ENCODE results near the gene ZSWIM1.

The ZSWIM1 gene

DNA sequence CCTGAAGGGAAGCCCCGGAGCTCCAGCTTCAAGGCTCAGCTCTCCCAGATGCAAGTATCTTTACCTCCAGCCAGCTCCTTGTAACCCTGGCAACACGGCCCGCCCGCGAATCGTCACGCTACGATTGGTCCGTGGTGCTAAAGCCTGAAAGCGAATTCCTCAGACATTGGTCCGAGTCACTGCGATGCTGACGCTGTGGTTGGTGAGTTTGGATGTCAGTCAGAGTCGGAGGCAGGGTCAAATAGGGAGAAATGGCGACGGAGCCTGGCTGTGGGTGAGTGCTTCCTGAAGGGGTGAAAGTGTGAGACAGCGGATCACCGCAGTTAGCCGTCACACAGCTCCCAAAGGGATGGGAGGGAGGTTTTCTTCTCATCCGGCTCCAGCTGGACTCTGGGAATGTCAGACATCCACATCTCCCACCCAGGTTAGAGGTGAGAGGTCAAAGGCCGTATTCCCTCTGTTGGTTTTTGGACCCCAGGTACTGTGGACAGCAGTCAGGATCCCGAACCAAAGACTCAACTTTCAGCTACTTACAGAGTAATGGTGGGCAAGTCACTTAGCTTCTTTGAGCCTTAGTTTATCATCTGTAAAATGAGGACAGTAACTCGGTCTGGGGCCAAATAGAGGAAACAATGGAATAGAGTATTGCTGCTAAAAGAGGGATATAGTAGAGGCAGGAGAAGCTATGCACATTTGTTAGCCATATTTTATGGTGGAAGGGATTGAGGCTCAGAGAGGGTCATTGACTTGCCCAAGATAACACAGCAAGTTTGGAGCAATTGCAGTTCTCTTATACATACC is at the start of gene ZSWIM1:
Gene ZSWIM1 (plus strand): TSS at position 240 of the 801 bp plus-strand sequence. CDS start 1,366 bp downstream, outside the sequence.
- DNase-seq, result peak; percentile 85

DNA sequence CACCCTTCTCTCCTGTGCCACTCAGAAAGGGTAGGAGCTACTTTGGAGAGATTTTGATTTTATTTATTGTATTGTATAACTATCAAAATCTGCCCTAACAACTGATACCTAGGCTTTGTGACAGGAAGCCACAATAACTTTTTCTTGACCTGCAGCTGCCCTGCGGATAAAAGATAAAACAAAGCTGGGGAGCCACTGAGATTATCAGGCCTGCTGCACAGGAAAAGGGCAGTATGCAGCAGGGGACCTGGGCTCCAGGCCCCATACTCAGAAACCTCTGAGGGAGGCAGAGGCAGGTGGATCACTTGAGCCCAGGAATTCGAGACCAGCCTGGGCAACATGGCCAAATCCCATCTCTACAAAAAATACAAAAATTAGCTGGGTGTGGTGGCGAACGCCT is 48.4 kb upstream of the ZSWIM1 start:
- DNase-seq, result no peak

DNA sequence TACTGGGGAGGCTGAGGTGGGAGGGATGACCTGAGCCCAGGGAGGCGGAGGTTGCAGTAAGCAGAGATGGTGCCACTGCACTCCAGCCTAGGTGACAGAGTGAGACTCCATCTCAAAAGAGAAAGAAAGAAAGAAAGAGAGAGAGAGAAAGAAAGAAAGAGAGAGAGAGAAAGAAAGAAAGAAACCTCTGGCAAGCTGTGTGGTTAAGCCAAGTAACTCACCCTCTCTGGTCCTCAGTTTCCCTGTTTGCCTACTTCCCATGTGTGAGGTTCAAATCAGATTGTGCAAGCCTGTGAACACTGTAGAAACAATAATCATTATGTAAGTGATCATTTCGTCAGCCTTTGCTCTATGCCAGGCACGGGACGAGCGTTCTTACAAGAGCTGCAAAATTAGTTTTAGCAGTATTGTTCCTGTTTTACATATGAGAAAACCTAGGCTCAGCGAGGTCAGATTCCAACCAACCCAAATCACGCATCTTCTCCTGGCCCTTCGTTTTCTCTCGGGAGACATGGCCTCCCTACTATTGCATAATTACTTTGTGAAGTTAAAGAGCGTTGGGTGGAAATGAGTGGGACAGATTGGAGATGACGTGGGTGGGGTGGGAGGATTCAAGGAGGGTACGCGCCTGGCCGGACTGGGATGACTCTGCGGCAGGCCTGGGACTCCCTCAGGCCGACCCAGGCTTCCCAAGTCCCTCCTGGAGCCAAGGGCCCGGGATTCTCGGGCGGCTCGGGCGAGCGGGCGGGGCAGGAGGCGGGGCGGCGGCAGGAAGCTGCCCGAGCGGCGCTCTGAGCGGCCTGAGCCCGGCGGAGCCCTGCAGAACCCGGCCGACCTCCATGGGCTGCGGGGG is 47.8 kb upstream of the ZSWIM1 start, which contains the start of gene SNX21:
Gene SNX21 (plus strand): TSS at position 770 of the 853 bp plus-strand sequence. CDS start 121 bp downstream, outside the sequence.
- DNase-seq, result no peak

DNA sequence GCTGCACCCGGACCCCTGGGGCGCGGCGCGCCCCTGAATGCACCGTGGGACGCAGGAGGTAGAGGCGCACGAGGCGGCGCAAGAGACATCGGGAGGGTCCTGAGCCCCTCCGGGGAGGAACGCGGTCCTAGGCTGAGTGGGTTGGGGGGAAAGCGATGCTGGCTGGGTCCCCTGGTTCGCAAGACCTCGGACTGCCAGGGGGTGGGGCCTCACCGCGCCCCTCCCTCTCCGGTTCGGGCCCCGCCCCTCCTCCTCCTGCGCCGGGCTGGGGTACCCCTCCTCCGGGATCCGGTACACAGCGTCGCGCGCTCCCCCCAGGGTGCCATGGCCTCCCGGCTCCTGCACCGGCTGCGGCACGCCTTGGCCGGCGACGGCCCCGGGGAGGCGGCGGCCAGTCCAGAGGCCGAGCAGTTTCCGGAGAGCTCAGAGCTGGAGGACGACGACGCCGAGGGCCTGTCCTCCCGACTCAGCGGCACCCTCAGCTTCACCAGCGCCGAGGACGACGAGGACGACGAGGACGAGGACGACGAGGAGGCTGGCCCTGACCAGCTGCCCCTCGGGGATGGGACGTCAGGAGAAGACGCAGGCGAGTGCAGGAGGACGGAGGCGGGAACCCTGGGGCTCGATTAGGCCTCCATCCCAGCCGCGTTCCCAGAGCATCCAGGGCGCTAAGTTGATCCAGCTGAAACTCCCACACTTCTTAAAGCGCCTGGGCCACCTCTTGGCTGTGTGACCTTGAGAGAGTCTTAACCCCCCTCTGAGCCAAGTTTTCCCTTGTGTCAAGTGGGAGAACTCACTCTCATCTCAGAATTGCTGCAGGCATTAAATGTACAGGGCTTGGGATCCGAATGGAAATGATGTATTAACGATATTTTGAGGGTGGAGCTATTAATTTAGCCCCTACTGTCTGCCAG is 46.9 kb upstream of the ZSWIM1 start:
- peak; percentile 32 for DNase-seq

DNA sequence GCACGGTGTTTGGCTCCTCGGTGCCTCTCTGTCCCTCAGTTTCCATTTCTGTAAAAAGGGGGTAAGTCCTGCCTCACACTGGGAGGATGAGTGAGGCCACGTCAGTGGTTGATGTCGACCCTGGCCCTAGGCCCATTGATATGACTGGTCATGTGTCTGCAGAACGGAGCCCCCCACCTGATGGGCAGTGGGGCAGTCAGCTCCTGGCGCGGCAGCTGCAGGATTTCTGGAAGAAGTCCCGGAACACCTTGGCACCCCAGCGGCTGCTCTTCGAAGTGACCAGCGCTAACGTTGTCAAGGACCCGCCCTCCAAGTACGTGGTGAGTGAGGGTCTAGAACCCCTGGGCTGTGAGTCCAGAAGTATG is 46.2 kb upstream of the ZSWIM1 start:
- DNase-seq, result no peak

DNA sequence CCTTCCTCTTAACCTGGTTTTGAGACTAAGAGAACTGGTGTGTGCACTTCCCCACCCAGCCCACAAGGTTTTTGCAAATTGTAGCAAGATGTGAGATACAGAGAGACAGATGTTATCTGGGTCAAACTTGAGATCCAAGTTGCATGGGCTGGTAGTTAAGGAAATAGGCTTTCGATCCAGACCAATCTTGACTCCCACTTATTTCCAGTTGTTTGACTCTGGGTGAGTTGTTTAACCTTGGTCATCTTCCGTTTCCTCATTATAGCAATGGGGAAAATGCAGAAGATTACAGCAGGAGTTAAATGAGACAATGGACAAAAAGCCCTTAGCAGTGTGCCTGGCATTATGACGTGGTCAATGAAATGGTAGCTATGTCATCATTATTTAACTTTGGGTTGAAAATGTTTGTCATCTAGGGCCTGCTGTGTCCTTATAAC is 45.7 kb upstream of the ZSWIM1 start:
- DNase-seq, result no peak

DNA sequence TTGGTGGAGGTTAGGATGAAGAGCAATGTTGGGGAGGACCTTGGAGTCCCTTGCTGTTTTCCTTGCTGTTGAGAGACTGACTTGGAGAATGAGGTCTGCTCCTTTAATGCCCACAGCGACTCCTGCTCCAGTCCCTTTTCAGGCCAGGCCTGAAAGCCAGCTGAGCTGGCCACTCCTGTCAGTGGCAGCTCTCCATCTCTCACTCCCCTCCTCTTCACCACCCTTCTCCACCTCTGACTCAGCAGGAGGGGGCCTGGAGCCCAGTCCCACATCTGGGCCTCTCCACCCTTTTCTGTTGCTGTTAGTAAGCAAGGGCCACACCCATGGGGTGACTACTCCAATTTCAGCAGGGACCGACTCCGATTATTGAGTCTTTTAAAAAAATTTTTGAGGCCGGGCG is 45.2 kb upstream of the ZSWIM1 start:
- DNase-seq, result no peak

DNA sequence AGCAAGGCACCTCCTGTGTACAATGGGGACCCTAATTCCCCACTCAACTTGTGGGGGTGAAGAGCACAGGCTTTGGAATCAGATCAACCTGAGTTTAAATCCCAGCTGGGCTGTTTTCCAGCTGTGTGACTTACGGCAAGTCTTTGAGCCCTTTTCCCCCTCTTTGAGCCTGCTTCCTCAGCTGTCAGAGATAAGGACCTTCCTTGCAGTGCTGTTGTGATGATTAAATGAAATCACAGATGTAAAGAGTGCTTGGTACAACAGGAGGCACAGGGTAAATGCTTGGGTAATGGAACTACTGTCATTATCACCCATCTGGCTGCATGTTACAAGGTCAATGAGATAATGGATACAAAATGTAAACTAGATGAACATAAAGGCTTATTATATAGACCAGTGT is 44.2 kb upstream of the ZSWIM1 start:
- no peak for DNase-seq

DNA sequence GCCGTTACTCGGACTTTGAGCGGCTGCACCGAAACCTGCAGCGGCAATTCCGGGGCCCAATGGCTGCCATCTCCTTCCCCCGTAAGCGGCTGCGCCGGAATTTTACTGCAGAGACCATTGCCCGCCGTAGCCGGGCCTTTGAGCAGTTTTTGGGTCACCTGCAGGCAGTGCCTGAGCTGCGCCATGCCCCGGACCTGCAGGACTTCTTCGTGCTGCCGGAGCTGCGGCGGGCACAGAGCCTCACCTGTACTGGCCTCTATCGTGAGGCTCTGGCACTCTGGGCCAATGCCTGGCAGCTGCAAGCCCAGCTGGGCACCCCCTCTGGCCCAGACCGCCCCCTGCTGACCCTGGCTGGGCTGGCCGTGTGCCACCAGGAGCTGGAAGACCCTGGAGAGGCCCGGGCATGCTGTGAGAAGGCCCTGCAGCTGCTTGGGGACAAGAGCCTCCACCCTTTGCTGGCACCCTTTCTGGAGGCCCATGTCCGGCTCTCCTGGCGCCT is 40.3 kb upstream of the ZSWIM1 start:
- DNase-seq, result no peak

DNA sequence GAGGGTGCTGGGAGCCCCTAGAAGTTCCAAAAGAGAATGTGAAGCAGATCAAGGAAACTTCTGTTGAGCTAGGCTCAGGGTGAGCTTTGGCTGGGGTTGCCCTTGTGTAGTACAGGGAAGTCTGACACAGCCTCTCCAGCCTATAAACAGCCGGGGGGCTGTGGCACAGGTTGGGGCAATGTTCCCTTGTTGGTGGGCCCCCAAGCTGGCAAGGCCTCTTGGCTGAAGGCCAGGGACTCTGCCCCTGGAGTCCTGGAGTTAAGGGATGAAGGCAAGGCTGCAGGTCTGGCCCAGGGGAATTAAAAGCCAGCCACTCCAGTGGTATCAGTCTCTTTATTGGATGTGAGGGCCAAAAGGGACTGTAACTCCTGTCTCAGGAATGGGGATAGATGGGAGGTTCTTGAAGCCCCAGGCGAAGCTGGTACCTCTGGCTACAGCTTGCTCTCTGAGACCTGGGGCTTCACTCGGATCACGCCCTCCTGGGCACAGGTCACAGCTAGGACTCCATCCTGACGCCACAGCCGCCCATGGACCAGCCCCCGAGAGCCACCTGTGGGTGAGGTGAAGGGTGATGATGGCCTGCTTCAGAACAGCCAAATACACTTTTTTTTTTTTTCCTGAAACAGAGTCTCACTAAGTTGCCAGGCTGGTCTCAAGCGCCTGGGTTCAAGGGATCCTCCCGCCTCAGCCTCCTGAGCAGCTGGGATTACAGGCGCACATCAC is 39.5 kb upstream of the ZSWIM1 start:
- no peak for DNase-seq

DNA sequence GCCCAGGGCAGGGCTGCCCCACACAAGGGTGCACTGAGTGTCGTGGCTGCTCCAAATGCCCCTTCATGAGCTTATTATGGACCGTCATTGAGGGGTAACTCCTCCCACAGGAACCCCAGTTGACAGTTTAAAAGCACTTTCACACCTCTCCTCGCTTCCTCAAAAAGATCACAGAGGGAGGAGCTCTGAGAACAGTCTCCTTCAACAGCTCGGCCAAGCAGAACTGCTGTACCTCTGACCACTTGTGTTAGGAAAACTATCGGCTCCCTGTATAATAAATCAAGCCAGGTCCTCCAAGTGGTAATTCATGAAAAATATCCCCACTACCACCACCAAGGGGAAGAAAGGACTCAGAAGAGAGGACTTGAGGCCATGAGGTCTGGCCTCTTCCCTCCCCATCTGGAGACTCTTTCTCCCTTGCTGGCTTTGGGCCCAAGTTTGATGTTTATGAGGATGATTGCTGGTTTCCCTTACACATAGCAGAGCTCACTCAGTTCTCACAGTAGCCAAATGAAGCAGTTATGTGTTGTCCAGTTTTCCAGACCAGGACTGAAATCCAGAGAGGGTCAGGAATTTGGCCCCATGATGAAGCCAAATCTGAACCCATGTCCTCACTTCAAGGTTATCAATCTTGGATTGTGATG is 38.7 kb upstream of the ZSWIM1 start:
- no peak for DNase-seq

DNA sequence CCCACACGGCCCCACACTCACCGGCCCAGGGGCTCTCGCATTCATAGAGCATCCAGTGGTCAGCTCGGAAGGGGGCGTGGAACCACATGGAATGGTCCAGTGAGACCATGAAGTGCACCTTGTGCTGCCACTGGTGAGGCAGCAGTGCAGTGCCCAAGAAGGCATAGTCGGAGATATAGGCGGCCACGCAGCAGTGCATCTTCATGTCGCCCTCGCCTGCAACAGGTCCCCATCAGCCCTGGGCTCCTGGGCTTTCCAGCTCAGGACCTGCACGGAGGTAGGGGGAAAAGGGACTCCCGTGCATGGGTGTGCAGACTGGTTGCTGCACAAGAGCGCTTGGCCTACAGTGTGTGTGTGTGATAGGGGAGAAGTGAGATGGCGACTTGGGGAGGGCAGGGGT is 37.5 kb upstream of the ZSWIM1 start:
- no peak for DNase-seq

DNA sequence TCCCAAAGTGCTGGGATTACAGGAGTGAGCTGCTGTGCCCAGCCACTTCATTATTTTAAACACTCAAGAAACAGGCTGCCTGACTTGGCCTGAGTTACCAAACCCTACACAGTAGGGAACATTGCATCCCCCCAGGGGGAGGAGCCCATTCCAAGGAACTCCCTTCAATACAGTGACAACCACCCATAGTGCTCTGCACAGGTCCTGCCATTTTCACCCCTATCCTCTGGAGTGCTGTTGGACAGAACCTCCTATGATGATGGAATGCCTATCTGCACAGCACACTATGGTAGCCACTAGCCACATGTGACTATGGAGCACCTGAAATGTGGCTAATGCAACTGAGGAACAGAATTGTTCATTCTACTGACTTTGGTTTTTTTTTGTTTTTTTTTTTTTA is 35.6 kb upstream of the ZSWIM1 start:
- DNase-seq, result no peak

DNA sequence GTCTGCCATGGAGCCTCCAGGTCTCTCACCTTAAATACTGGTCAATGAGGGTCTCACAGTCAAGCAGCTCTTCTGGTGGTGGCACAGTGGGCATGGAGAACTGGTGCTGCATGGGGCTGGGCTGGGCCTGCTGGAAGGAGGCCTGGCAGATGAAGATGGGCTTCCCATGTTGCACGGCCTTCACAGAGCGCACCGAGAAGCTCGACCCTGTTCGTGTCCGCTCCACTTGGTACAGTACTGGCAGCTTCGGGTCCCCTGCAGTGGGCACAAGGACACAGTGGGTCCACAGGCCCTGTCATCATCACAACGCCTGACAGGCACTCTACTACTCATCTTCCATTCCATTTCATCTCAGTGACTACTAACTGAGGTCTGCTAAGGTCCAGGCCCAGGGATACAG is 32.6 kb upstream of the ZSWIM1 start:
- no peak for DNase-seq

DNA sequence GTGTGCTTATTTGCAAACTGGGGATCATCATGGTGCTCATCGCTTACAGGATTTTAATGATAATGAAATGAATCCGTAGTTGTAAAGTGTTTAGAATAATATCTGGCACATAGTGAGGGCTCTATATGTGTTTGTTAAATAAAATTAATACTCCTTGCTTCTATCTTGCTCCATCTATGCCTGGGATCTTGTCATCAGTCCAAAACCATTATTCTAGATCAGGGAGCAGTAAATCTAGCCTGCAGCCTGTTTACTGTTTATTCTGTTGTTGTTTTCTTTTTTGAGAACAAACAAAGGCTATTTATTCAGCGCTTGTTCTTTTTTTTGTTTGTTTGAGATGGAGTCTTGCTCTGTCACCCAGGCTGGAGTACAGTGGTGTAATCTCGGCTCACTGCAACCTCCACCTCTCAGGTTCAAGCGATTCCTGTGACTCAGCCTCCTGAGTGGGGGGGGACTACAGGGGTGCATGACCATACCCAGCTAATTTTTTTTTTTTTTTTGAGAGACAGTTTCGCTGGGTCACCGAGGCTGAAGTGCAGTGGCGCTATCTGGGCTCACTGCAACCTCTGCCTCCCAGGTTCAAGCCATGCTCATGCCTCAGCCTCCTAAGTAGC is 32.0 kb upstream of the ZSWIM1 start:
- DNase-seq, result no peak

DNA sequence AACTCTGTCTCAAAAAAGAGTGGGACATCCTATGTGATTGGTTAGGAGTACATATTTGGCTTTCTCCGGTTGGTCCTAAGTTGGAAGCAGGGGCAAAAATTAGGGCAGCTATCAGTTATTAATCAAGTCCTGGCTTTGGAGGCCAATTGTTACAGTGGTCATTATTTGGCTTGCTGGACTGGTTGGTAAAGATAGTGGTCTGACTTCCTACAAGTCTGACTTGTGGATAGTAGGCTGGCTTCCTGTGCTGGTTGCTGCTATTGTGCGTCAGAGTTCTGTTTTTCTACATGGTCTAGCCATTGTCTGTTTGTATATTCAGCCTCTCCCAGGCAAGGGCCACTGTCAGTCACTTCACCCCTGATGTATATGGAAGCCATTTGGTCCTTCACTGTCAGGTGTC is 30.8 kb upstream of the ZSWIM1 start:
- DNase-seq, result no peak

DNA sequence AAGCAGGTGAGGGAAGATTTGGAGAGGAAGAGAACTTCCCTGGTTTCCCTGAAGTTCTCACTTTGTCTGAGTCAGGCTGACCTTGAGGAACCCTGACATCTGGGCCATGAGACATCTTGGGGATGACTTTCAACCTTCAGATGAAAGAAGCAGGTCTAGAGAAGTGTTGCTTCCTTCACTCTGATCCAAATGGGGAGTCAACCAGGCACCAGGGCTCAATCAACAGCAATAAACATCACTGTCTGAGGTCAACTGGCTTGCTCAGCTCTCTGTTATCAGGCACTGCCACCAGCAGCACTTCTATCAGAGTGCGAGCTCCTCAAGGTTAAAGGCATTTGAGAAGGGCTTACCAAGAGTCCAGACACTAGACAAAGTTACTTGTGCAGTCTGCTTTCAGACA is 30.1 kb upstream of the ZSWIM1 start:
- no peak for DNase-seq

DNA sequence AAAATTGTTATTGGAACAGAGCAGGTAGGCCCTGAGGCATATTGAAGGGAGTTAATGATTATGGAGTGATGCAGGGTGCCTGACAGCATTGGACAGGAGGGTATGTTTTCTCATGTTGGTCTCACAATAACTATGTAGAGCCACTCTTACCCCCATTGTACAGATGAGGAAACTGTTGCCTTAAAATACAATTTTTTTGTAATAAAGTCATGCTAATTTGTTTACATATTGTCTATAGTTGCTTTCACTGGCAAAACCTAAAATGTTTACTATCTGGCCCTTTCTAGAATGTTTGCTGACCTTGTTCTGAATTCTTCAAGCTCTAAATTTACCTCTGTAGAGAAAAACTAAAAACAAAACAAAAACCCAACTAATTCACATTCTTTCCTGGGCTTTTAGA is 29.5 kb upstream of the ZSWIM1 start:
- no peak for DNase-seq

DNA sequence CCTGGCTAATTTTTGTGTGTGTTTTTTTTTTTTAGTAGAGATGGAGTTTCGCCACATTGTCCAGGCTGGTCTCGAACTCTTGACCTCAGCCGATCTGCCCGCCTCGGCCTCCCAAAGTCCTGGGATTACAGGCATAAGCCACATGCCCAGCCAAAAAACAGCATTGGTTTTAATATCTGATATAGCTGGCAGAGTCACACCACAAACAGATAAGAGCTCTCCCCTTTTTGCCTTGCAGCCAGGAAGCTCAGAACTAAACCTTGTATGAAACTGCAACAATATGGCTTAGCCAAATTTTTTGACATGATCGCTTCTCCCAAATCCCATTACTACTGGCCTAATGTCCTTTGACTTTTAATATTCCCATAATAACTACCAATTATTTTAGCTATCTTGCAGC is 28.7 kb upstream of the ZSWIM1 start:
- no peak for DNase-seq

DNA sequence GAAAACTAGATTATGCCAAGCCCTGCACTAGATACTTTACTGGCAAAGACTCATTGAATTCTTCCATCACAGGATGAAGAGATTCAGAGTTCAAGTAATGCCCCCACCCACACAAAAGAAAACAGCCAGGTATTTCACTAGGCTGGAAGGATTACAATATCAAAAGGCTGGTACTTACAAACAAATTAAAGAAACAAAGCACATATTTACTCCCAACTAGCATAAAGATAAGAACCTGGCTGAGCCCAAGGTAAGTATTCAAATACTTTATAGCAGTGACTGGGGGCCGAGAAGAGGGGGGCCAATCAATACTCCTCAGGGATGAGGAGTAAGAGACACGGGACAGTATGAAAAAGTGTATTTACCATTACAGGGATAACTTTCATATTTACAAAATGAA is 27.5 kb upstream of the ZSWIM1 start:
- DNase-seq, result no peak

Measured in NCI-H748 treated with DMSO at 0.1 percent for 48 hours (cell line).